ENCODE measurements around the gene CHCHD6.
"Not testable (repeated sequence)": the region's sequence is repeated elsewhere in the genome, so short reads cannot be mapped to it uniquely, and the experiment has no call there.

The CHCHD6 gene

DNA sequence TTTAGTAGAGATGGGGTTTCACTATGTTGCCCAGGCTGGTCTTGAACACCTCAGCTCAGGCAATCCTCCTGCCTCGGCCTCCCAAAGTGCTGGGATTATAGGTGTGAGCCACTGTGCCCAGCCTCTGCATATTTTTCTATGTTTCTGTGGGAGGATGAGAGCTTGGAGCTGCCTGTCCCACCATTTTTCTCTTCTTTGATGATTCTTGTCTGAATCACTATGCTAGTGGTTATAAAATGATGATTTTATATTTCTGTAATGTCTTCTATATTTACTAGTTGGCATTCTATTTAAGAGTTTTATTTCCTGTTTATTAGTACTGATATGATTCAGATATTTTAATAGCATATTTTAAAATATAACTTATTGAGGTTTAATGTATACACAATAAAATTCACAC lies 69.7 kb downstream of the CHCHD6 start:
- no peak for DNase-seq

DNA sequence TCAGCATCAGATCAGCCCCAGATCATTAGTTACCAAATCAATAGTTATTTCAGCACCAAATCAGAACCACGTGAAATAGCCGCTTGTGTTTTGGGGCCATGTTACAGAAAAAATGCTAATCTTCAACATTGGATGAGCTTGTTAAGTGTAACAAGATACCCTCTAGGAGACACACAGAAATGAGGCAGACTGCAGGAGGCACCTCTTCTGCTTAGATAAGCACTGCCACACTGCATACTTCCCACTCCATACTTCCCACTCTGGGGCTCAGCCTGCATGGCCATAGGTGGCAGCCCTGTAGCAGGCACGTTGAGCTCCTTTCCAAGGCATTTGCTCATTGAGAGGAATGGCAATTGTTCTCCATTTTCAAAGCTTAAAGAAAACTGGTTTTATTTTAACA lies 73.3 kb downstream of the CHCHD6 start:
- no peak for DNase-seq

DNA sequence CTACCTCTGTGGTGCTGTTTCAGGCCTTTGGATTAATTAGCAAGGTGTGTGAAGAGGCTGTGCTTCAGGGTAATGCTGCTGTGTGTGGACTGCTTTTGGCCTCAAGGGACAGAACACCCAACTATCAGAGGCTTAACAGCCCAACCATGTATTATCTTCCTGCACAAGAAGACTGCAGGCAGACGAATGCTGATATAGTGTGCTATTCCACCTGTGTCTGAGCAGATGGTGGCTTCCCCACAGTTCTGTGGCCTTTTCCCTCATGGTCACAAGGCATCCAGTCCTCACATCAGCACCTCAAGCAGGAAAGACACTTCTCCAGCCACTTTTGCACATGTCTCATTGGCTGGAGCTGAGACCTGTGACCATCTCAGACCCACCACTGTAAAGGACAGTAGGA lies 76.6 kb downstream of the CHCHD6 start:
- no peak for DNase-seq

DNA sequence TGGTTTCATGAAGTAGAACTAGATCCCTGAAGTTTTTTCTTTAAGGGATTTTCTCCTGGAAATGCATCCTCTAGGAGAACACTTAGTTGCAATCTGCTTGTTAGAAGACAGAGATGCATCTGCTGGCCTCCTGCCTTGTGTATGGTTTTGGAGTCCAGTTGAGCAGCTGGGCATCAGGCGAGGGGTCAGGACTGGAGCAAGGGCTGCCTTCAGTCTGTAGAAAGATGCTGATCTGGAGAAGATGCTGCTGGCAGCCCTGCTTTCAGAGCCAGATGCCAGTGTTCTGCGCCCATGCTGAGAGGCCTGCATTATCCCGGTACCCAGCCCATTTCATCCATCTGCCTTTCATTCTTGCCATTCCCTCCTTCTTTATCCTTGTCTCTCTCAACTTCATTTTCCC lies 77.4 kb downstream of the CHCHD6 start:
- no peak for DNase-seq

DNA sequence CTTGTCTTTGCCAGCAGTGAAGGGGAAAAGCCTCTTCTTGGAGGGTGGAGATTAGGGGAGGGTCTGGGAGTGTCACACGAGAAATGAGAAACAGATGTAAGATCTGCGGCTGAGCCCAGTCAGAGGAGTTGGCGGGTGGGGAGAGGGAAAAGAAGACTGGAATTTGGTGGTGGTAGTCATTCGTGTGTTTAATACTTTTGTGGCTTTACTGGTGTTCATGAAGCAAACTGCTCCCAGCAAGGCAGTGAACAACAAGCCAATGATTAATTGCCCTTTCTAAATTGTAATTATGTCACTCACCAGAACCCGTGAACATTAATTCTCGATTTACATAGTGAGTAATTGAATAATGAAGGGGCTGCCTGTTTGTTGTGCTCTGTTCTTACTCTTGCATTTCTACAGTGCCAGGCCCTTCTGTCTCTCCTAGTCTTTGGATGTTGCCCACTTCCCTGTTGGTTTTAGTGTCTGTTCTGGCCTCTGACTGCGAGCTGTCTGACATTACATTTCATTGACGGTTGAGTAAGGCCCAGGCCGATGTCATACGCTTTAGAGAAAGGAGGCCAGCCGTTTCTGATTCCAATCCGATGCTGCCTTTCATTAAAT lies 78.0 kb downstream of the CHCHD6 start:
- DNase-seq = no peak

- no peak for DNase-seq
These were observed 78.5 kb downstream of the CHCHD6 start for GRCh38 chr3:126782536-126782935.

DNA sequence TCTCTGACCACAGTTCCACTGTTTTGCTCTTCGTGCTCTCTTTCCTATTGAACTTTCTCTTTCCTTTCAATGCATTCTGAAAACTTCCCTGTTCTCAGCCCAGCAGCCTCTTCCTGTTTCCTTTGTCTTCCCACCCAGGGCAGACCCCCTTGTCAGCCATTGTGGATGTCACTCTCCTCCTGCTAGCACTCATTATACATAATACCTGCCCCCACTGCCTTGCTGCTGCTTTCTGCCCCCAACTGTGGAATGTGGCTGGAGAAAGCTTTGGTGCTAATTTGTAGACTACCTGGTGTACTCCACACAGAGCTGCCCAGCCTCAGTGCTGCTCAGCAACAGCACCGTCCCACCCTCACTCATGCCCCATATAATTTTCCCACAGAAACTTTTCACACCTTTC lies 80.2 kb downstream of the CHCHD6 start:
- DNase-seq = no peak

GRCh38 chr3:126791320-126791719 lies 87.3 kb downstream of the CHCHD6 start:
- DNase-seq = not testable (repeated sequence)

DNA sequence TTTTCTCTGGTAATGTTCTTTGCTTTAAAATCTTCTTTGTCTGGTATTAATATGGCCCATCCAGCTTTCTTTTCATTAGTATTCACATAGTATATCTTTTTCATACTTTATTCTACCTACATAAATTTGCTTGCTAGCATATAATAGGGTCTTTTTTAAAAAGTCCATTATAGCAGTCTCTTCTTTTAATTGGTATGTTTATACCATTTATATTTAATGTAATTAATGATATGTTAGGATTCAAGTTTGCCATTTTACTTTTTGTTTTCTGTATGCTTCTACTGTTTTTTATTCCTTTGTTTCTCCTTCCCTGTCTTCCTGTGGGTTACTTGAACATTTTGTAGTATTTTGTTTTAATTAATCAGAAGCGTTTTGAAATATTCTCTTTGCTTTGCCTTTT lies 89.0 kb downstream of the CHCHD6 start:
- no peak for DNase-seq

DNA sequence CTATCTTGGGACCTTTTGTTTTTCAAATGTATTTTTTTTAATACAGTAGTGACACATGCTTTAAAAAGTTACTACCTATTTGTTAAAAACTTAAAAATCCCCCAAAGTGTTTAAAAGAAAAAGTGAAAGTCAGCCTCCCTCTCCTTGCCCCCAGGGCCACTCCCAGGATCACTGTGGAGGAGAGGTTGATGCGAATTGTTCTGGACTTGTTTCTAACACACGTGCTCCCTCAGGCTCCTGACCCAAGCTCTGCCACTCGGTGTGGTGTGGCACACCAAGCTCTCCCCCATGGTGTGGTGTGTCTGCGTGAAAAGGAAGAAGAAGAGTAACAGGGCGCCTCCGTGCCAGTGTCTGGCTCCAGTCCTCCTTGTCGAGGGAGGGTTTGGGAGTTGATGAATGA lies 93.5 kb downstream of the CHCHD6 start:
- no peak for DNase-seq

GRCh38 chr3:126798521-126798920 lies 94.5 kb downstream of the CHCHD6 start:
- no peak for DNase-seq

- no peak for DNase-seq
These were observed 95.1 kb downstream of the CHCHD6 start for GRCh38 chr3:126799099-126799498.

DNA sequence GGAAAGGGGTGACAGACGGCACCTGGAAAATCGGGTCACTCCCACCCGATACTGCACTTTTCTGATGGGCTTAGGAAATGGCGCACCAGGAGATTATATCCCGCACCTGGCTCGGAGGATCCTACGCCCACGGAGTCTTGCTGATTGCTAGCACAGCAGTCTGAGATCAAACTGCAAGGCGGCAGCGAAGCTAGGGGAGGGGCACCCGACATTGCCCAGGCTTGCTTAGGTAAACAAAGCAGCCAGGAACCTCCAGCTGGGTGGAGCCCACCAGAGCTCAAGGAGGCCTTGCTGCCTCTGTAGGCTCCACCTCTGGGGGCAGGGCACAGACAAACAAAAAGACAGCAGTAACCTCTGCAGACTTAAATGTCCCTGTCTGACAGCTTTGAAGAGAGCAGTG lies 97.3 kb downstream of the CHCHD6 start:
- not testable (repeated sequence) for DNase-seq

DNA sequence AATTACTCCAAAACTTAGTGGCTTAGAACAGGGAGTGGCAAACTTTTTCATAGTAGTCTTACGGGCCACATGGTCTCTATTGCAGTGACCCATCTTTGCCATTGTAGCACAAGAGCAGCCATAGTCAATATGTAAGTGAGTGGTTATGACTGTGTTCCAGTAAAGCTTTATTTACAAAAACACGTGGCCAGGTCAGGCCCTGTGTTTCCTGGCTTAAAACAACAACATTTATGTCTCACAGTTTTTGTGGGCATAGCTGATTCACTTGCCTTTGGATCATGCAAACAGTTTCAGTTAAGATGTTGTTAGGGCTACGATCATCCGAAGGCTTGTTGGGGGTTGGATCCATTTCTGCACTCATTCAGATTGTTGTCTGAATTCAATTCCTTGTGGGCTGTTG lies 103.8 kb downstream of the CHCHD6 start:
- no peak for DNase-seq

GRCh38 chr3:126811530-126811929 lies 107.5 kb downstream of the CHCHD6 start:
- no peak for DNase-seq

- DNase-seq = no peak
These were observed 112.3 kb downstream of the CHCHD6 start for GRCh38 chr3:126816298-126816697.

DNA sequence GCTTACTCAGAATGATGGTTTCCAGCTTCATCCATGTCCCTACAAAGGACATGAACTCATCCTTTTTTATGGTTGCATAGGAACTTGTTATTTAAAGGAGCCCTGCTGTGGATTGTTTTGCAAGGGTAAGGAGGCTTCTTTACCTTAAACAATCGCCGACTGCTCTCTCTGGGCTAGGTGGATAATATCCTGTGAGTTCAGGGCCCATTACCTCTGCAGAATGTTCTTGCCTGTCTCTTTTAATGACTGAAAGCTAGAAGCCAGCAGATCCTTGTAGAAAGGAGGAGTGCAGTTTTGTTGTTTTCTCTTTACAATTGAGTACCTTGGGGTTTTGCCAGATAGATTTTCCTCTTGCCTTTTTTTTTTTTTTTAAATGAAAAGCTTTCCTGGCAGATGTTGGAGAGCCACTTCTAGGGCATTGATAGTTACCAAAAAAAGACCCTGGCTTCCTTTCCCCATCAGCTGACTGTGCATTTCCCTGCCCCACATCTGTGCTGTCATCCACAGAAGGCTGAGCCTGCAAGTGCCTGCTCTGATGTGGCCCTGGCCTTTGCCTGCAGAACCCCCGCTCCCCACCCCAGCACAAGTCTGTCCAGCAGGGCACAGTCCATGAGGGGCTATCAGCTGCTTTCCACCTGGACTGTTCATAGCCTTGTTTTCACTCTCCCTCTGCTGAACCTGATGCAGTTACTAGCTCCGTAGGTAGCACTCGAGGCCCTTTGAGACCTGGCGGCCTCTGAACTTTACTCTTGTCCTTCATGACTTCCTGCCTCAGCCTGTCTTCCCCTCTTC lies 113.1 kb downstream of the CHCHD6 start:
- DNase-seq = no peak

DNA sequence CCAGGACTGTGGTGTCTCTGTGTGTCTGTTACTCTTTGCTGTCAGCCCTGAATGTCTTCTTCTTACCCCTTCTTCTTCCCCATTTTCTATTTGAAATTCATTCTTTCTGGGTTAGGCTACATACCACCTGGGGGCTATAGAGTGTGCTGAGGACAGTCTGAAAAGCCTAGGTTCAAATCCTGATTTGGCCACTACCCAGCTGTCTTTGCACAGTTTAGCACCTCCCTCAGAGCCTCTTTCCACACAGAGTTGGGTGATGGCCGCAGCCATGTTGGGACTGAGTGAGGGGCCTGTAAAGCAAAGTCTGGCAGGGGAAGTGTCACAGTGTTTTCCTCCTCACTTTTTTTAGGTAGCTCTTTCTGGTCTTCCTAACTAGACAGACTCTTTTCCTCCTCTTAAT lies 113.7 kb downstream of the CHCHD6 start:
- no peak for DNase-seq

GRCh38 chr3:126818400-126819095 lies 114.5 kb downstream of the CHCHD6 start:
- no peak for DNase-seq

- DNase-seq = no peak
These were observed 122.7 kb downstream of the CHCHD6 start for GRCh38 chr3:126826693-126827092.

DNA sequence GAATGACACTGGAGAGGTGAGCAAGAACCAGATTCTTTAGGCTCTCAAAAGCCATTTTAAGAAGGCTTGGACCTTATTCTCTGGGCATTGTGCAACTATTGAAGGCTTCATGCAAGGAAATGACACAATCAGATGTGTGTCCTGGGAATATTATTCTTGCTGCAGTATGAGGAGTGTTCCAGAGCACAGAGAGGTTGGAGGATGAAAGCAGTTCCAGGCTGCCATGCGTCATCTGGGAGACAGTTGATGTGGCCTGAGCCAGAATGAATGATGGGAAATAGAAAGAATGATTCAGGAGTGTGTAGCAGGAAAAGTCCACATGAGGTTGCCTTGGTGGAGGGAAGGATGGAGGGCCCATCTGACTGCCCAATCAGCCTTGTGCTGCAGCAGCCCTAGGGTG lies 123.1 kb downstream of the CHCHD6 start:
- no peak for DNase-seq

GRCh38 chr3:126828306-126828705 lies 124.3 kb downstream of the CHCHD6 start:
- no peak for DNase-seq

DNA sequence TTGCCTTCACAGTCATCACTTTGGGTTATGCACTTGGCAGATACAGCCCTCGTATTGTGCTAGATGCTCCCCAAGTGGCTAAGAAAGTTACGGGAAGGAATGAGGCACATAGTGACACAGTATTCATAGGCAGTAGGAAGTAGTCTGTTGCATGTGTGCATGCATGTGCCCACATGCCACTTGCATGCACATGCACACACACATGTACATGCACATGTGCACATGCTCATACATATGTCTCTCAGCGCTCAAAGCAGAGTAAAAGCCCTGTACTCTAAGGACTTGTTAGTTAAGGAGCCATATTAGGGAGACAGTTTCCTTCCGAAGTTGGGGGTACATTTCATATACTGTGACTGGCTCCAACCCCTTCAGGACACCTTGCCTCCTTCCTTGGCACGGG lies 128.9 kb downstream of the CHCHD6 start:
- no peak for DNase-seq
